ENCODE measurements around the gene TH.
A peak's percentile ranks its signal among the peaks of the same experiment; 100 is the strongest.

The TH gene

DNA sequence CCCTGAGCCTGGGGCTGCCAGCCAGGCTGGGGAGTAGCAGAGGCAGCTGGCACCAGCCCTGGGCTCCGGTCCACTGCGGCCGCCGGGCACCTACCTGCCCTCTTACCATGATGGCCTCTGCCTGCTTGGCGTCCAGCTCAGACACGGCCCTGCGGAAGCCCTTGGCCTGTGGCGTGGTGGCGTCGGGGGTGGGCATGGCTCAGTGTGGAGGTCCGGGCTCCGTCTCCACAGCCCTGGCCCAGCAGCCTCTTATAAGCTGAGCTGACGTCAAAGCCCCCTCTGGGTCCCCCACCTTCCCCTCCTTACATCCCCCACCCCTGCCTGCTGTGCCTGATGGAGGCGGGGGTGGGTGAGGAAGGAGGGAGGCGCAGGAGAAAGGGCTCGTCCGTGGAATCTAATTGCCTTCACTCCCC, at the start of gene TH:
TH (minus strand) TSS at position 225 of the 413 bp plus-strand sequence; CDS start at position 196, 29 bp downstream.
- no peak for DNase-seq (ENCODE audit: low spot score)

GRCh38 chr11:2221024-2221423, 49.4 kb upstream of the TH start:
- DNase-seq (ENCODE audit: low spot score), result no peak

DNA sequence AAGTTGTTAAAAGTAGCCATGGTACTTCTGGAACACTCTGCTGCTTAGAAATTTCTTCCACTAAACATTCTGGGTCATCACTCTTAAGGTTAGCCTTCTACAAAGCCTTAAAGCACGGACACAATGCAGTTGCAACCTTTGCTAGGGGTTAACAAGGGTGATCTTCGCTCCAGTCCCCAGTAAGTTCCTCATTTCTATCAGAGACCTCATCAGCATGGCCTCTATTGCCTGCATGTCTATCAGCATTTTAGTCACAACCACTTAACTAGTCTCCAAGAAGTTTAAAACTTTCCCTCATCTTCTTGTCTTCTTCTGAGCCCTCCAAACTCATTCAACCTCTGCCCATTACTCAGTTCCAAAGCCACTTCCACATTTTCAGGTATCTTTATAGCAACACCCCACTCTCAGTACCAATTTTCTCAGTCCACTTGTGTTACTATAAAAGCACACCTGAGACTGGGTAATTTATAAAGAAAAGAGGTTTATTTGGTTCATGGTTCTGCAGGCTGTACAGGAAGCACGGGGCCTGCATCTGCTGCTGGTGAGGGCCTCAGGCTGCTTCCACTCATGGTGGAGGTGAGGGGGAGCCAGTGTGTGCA, 48.7 kb upstream of the TH start:
- DNase-seq (ENCODE audit: low spot score), result no peak

DNA sequence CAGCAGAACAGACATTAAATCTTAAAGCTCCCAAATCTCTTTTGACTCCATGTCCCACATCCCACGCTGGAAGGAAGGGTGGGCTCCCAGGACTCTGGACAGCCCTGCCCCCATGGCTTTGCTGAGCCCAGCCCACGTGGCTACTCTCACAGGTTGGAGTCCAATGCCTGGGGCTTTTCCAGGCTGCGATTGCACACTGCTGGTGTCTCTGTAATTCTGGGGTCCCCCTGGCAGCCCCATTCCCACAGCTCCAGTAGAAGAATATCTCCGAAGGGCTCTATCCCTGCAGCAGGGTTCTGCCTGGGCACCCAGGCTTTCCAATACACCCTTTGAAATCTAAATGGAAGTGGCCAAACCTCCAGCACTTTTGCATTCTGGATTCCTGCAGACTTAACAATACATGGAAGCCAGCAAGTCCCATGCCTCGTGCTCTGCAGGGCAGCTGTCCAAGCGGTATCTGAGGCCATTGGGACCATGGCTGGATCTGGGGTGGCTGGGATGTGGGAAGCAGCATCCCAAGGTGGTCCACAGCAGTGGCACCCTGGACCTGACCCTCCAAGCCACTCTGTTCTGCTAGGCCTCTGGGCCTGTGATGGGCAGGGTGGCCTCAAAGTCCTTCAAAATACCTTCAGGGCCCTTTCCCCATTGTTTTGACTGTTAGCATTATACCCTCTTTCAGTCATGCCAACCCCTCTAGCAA, 47.9 kb upstream of the TH start:
- DNase-seq (ENCODE audit: low spot score), result no peak

GRCh38 chr11:2218031-2218633, 46.5 kb upstream of the TH start:
- DNase-seq (ENCODE audit: low spot score), result peak; percentile 35

DNA sequence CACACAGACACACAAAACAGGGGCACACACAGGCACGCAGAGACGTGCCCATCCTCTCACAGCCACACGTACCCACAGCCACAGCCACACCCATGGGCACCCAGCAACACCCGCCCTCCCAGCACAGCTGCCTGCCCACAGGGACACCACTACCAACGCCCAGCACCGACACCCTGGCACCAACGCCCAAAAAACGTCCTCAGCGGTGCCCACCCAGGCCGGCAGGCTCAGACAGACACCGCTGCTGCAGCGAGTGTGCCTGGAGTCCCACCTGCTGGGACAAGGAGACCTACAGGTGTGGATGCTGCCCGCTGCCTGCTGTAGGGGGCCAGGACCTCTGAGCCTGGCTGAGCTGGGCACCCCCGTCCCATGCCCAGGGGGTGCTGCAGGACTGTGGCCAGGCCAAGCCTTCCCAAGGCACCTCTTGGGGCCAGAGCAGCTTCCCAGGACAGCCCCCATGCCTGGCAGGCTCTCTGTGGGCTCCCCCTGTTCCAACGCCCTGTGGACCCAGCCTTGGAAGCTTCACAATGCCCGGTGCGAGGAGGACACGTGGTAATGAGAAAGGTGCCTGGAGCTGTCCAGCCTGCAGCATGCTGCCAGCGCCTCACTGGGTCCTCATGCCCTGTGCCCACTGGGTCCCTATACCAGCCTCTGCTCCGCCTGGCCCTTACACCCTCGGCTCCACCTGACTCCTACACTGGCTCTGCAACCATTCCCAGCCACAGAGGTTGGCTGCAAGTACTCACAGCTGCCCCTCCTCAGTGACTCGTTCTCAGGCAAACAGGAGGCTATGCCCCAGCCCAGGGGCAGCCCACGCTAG, 45.8 kb upstream of the TH start:
- peak; percentile 47 for DNase-seq (ENCODE audit: low spot score)

DNA sequence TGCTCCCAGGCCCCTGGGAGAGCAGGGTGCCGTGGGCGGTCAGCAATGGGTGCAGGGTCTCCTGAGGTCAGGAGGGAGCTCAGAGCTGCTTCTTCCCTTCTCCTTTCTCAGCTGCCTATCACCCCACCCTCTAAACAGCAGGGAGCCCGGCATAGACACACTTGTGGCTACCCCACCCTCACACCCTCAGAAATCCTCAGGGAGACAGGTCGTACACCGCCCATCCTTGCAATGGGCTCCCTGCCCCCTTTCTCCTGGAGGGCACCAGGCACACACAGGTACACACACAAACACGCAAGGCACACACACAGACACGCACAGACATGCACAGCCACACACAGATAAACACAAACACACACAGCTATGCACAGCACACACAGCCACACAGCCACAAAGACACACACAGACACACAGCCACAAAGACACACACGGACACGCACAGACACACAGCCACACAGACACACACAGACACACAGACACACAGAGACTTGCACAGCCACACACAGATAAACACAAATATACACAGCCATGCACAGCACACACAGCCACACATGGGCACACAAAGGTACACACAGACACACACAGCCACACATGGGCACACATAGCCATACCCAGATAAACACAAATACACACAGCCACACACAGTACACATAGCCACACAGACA, 44.9 kb upstream of the TH start:
- DNase-seq (ENCODE audit: low spot score), result no peak

DNA sequence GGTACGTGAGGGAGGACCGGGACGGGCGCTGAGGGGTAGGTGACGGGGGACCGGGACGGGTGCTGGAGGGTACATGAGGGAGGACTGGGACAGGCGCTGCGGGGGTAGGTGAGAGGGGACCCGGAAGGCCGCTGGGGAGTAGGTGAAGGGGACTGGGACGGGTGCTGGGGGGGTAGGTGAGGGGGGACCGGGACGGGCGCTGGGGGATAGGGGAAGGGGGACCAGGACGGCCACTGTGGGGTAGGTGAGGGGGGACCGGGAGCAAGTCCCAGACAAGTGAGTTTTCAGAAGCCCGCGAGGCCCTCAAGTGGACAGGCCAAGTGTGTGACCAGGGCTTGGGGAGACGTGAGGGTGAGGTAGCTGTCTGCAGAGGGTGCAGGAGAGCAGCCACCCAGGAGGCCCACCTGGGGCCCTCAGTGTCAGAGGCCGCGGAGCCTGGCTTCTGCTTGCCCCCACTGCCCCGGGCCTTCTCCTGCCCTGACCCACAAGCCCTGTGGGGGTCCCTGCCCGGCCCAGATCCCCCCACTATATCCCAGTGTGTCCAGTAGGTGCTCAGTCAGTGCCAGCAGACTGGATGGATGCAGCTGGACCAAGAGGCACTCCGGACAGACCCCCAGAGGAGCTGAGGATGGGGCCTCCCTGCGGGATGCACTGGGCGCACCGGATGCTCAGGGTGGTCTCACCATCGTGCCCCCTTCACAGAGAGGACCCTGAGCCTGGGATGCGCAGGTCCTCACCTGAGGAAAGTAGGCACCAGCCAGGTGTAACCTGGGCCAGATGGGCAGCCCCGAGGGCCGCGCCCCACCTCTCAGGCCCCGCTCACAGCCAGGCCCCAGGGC, 44.2 kb upstream of the TH start:
- peak; percentile 51 for DNase-seq (ENCODE audit: low spot score)

- peak; percentile 36 for DNase-seq (ENCODE audit: low spot score)
Measured at GRCh38 chr11:2215230-2215560, 43.6 kb upstream of the TH start.

DNA sequence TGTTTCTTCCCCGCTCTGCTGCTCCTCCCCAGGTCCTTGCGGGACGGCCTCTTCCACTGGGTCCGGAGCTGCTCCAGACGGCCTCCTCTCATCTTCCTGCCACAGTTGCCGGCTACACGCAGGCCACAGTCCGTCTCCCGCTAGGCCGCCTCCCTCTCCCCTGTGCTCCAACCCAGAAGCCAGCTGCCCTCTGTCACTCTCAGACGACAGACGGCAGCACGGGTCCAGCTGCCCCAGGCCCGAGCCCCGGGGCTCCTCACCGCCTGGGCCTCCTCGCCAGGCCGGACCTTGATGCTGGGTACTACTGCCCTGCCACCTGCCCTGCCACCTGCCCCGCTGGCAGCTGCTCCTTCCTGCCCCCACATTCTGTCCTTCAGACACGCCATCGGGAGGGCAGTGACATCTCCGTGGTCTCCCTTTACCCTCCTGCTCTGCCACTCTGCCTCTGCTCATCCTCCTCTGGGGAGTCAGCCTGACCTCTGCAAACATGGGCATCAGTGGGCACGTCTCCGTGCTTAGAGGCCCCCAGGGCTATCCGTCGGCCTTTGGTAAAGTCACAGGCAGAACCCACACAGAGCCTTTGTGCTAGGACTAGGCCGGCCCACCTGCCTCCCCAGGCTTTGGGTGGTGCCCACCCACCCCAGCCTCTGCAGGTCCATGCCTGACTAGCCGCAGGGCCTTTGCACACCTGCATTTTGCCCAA, 43.1 kb upstream of the TH start:
- peak; percentile 54 for DNase-seq (ENCODE audit: low spot score)

DNA sequence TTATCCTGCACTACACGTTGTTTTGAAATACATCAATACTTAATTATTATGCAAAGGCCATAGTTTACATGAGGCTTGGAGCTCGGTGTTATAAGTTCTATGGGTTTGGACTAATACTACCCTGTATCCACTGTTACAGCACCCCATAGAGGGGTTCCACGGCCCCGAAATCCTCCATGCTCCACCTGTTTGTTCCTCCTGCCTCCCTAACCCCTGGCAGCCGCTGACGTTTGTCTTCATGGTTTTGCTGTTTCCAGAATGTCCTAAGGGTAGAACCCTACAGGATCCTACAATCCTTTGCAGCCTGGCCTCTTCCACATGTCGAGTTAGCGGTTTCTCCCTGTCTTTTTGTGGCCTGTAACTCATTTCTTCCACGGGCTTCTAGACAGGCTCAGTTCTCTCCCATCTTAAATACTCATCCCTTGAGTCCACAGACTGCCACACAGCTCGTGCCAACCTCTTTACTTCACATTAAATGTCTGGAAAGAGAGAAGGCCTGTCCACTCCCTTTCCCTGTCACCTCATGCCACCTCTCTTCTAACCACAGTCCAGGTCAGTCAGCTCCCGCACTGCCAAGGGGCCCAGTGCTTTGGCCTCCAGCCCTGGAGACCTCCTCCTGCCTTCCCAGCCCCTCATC, 42.4 kb upstream of the TH start:
- peak; percentile 39 for DNase-seq (ENCODE audit: low spot score)

DNA sequence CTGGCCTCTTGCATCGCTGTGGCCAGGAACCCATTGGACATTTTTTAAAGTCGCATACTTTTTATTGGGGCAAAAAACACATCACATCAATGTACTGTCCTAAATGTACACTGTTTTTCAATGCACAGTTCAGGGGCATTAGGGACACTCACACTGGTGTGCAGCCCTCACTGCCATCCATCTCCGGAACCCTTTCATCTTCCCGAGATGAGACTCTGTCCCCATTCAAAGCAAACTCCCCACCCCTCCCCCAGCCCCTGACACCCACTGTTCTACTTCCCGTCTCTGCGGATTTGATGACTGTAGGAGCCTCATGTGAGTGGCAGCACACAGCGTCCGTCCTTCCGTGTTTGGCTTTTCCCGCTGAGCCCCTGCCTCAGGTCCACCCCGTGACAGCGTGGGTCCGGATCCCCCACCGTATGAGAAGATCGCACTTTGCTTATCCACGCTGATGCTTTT, 41.8 kb upstream of the TH start:
- peak; percentile 50 for DNase-seq (ENCODE audit: low spot score)

DNA sequence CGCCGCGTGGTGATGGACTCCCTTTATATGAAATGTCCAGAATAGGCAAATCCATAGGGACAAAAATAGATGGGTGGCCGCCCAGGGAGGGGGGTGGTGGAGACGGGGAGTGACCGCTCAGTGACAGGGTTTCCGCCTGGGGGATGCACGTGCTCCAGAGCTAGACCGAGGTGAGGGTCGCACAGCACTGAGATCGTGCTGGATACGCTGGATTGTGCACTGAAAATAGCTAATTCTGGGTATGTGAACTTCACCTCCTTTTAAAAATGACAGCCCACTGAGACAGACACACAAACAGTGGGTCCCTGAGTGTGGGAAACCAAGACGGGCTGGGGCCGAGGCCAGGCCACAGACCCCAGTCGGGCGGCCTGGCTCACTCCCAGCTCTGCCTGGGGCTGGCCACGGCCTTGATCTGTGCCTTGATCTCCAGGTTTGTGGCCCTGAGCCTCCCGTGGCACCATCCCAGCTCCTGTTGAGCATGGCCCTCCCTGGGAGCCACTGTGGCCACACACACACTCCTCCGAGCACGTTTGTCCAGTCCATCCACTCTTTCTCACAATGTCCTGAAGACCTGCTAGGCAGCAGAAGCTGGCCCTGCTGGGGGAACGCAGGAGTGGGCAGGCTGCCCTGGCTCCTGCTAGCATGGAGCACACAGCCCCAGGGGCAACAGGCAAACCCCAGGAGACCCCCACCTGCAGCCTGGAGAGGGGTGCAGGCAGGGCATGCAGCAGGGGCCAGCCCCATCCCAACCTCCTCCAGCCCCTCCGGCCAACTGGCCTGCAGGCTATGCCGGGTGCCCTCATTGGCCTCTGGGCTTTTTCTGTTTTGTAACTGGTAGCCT, 41.0 kb upstream of the TH start:
- DNase-seq (ENCODE audit: low spot score), result peak; percentile 49

GRCh38 chr11:2211113-2211971, 39.7 kb upstream of the TH start:
- DNase-seq (ENCODE audit: low spot score), result peak; percentile 67

GRCh38 chr11:2210366-2211112, 38.9 kb upstream of the TH start:
- peak; percentile 45 for DNase-seq (ENCODE audit: low spot score)

- DNase-seq (ENCODE audit: low spot score), result peak; percentile 39
Measured at GRCh38 chr11:2209900-2210321, 38.3 kb upstream of the TH start.

DNA sequence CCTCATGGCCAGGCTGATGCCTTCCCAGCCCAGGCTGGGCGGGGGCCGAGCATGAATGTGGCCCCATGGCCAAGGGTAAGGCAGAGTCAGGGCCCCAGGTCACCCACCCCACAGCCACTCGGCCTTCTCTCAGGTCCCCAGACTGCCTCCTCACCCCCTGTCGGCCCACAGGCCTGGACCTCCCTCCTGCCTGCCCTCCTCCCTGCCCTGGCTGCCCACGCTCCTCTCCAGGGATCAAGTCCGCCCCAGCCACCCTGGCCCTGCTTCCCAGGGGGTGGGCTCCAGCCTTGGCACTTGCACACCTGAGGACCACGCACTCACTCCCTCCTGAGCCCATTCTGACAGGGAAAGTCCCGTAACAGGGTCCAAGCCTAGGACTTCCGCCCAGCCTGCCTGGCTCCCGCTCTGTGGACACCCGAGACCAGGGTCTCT, 37.8 kb upstream of the TH start:
- DNase-seq (ENCODE audit: low spot score), result peak; percentile 41
